NCI-H526 treated with DMSO at 0.1 percent for 48 hours (cell line): Measurements from ENCODE around the gene SLC43A2.

Experiments used
- DNase-seq: peaks from one replicate; lab custom pipeline; 2025; lab: John Stamatoyannopoulos, UW

The SLC43A2 gene

DNA sequence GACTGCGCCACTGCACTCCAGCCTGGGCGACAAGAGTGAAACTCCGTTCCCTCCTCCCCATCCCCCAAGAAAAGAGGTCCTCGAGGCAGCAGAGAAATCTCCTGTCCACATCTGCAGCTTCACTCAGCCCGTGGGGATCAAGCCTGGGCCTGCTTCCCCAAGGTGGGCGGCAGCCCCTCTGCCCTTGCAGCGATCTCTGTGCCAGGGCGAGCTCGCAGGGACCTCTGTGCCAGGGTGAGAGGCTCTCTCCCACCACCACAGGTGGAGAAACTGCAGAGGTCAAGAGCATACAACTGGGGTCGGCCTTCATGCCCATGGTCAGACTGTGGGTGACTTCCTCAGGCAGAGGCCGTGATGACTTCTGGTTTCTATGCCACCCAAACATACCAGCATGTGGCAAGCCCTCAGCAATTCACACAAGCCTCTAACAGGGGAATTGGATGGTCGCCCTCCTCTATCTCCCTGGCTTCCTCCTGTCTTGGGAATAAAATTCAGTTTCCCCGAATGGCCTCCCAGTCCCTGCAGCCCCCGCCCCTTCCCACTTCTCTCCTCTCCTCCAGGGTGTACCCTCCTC is 5.5 kb downstream of the SLC43A2 start:
- DNase-seq: no peak

DNA sequence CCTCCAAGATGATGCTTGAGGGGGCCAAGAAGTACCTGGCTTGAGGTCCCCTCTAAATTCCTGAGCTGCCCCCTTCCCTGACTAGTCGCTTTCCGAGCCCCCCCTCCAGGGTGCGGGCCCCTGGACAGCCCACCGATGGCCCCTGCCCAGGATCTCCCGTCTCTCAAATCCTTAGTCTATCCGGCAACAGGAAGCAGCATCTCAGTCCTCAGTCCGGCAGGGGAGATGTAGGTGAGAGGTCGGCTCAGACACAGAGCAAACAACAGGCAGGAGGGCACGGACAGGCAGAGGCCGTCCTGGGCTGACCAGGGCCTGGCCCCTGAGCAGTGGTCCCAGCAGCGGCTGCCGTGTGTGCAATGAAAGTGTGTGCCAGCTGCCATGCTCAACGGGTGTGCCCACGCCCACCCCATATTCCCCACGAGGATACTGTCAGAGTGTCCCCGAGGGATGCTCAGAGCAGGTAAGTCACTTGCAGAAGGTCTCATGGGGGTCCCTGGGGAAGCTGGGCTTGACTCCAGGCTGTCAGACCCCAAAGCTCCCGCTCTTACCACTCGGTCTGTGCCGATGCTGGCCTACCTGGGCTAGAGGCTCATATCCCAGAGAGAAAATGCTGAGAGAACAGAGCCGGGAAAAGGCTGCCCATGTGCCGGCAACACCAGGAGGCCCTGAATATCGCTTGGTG is 7.2 kb downstream of the SLC43A2 start:
- DNase-seq: no peak

DNA sequence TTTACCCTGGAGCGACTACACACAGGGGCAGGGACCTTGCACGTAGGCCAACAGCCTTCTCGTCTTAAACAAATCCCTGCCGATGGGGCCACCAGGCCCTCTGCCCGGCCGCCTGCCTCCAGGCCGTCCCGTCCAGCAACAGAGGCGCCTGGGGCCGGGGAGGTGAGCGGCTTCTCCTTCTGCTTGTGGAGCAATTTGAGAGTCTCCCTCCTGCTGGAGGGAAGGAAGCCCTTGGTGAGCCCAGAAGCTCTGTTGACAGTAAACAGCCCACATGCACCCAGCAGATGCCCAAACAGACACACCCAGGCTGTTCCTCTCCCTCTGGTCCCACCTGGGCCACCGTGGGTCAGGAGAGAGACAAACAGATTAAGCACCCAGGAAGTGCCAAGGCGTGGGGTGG is 8.1 kb downstream of the SLC43A2 start:
- DNase-seq: no peak

DNA sequence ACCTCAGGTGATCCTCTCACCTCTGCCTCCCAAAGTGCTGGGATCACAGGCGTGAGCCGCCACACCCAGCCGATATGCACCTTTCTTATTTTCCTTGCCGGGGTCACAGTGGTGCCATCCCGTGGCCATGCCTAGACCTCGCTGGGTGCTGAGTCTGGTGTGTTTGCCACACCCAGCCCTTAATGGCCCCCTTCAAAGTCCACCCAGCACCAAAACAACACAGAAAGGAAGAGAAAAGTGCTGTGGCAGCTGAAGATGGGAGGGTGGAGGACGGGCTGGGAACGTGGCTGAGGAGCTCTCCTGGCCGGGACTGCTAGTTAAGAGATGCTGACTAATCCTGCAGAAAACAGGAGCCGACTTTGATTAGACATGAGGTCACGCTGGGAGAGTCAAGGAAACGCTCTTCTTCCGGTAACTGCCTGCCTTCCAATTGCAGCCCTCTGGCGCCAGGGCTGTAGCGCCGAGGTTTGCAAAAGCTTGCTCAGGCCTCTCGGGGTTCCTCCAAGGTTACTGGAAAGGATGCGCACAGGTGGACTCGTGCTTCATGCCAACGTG is 10.9 kb downstream of the SLC43A2 start:
- DNase-seq: no peak

DNA sequence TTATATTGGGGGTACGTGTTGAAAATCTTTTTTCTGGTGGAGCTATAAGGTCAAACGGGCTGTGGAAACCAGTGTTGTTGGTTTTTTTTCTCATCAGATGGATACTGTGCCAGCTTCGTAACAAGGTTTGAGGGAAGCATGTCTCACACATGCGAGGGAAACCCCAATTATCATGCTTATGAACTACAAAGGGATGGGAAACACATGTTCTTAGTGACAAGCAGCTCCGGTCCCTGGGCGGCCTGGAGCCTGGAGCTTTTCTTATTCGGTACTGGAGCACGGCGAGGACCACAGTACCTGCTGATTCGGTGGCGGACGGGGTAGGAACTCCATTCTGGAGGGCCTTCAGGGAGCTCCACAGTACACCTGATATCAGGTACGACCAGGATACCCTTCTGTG is 12.5 kb downstream of the SLC43A2 start:
- DNase-seq: no peak

DNA sequence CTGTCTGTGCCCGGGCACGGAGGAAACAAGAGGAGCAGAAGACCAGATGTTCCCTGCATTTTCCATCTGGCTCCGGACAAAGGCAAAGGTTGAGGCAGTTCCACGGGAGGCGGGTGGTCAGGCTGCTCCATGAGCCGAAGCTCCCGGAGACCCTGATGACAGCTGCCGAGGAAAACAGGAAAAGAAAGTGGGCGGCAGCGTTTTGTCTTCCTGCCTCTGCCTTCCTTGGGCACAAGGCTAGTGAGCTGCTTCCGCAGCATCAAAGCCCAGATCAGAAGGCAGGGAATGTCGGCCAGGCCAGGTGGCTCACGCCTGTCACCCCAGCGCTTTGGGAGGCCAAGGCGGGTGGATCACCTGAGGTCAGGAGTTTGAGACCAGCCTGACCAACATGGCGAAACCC is 16.2 kb downstream of the SLC43A2 start:
- no peak for DNase-seq

DNA sequence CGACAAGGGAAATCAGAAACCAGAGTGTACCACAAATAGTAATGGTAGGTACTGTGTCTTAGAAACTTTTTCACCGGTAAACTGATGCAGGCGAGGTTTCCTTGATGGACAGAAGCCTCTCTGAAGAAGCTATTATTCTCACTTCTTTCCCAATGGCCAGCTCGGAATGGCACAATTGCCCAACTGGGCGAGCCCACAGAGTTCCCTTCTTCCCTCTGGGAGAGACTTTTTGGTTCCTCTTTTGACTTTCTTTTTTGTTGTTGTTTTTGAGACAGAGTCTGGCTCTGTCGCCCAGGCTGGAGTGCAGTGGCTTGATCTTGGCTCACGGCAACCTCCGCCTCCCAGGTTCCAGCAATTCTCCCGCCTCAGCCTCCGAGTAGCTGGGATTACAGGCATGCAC is 16.9 kb downstream of the SLC43A2 start:
- no peak for DNase-seq

DNA sequence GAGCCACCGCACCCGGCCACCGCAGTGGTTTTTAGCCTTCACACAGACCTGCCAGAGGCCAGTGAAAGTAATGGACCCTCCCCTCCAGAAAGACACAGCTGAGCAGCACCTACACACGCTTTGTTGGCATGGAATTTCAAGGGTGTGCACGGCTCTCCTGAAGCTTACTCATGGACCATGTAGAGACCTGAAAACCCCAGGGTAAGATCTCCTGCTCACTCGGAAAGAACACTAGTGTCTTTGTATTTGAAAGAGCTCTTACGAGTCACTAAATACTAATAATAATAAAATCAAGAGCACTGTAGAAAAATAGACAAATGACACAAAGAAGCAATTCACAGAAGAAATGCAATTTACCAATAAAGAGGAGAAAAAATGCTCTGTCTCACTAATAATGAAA is 20.0 kb downstream of the SLC43A2 start:
- DNase-seq: no peak

DNA sequence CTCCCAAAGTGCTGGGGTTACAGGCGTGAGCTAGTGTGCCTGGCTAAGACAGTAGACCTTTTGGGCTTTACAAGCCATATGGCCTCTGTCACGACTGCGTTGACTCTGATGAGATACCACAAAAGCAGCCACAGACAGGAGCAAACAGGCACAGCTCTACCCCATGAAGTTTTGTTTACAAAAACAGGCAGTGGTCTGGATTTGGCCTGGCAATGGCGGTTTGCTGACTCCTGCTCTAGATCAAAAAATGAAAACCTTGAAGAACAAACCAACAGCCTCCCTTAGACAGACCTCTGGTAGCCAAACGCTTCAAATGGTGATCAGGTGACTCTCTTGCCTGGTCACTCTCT is 20.7 kb downstream of the SLC43A2 start:
- no peak for DNase-seq

DNA sequence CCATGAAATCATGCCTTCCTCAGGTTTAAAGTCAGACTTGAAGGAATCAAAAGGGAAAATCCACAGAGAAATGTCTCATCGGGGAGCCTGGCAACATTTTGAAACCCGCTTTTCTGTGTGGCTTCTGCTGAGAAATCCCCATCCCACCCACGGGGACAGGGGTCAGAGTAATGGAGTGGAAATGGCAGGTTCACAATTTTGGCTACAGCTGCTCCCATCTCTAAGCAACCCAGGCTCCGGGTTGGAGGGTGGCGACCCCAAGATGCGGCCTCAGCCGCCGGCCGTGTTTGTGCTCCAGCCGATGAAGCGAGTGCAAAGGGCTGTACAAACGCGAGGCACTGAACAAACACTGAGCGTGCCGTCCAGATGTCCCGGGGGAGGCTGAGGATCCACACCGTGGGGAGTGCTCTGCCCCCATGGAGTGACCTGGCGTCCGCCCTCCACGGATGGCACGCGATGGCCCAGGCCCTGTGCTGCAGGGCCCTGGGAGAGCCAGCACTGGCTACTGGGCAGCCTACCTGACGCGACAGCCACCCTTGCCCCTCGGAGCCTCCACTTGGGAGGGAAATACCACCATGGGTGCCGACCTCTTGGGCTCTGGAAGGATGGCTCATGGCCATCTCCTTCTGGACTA is 22.2 kb downstream of the SLC43A2 start:
- DNase-seq: no peak

DNA sequence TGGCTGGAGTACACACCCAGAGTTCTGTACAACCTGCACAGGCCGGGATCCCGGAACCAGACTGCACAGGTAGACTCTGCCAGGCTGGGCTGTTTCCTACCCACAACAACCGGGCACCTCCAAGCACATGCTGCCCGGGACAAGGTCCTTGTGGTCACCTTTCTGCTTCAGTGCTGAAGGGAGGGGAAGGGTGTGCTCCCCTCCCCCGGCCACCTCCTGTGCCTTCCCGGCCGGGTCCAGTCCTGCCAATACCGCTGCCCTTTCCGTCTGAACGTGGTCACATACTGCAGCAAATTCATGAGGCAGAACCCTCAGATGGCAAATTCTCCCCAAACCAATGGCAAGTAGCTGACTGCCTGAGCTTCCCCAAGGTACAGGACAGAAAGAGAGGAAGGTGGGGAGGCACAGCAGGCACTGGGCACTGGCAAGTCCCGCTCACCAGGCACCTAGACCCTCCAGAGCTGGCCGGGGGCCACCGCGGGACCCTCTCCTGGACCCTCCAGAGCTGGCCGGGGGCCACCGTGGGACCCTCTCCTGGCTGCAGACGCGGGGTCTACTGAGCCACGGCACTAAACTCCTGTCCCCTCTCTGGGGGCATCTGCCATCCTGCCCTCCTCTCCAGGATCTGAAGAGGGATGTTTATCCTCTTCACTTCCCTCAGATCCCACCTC is 22.8 kb downstream of the SLC43A2 start:
- DNase-seq: no peak

DNA sequence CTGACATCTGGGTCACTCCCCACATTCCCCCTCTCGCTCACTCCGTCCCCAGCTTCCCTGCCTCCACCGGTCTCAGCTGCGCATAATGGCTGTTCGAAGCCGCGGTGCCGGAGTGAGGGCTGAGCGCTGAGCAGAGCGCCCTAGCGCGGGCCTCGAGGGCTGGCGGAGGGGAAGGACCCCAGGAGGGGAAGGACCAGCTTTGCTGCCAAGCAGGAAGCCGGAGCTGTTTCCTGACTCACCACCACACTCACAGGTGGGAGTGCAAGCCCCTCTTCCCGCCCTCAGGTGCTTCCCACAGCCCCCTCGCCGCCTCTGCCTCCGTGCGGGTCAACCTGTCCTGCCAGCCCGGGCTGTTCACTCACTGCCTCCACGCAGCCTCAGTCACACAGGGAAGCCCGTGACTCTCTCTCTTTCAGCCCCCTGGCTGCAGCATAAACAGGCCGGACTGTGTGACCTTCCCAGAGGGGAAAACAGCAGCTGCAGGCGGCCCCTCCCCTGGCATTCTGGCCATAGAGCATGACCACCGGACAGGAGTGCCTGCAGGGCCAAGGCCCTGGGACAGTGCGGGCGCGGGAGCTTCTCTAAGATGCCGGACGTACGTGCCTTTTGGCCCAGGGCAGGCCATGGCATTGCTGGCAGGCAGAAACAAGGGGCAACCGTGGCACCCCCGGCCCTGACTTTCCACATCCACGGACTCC is 23.7 kb downstream of the SLC43A2 start:
- DNase-seq: no peak

DNA sequence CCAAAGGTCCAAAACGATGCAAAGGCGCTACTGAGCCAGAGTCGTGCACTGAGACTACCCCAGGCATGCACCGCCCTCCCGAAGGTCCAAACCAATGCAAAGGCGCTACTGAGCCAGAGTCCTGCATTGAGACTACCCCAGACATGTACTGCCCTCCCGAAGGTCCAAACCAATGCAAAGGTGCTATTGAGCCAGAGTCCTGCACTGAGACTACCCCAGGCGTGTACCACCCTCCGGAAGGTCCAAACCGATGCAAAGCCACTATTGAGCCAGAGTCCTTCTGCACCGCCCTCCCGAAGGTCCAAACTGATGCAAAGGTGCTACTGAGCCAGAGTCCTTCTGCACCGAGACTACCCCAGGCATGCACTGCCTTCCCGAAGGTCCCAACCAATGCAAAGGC is 27.1 kb downstream of the SLC43A2 start:
- DNase-seq: no peak

DNA sequence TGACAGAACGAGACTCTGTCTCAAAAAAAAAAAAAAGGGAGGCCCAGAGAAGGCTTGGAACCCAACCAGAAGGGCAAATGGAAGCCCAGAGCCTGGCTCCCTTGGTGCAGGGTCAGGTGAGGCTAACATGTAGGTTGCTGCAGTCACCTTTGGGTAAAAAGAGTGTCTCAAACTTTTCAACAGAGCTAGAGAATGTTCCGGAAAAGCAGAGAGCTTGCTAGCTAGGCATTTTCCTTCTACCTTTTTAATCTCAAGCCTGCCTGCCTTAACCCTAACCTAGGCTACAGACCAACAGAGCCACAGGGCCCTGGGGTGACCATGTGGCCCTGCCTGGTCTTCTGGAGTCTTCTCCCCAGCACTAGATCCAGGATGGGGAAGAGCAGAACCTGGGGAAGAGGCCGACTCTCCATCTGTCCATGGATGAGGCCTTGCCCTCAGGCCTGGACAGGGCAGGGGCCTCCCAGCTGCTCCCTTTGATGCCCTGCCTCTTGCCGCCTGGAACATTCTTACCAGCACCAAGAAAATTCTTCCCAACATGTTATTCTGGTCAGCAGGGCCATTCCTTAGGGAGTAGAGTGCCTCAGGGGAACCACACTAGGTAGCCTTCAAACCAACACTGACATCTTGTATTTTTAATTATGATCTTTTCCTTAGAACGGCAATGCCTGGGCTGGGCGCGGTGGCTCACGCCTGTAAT is 30.1 kb downstream of the SLC43A2 start:
- no peak for DNase-seq

DNA sequence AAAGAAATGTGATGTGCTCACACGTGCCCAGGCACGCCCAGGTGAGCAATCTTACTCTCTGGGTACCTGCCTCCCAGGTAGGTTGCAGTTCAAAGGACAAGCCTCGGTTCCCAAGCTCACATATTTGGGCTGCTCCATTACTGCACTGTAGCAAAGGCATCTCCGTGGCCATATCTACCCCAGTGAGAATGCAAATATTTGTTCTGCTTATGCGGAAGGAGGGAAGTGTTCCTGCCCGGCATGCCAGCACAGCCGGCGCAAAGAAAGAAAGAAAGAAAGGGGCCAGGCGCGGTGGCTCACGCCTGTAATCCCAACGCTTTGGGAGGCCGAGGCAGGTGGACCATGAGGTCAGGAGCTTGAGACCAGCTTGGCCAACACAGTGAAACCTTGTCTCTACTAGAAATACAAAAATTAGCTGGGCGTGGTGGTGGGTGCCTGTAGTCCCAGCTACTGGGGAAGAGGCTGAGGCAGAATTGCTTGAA is 30.7 kb downstream of the SLC43A2 start:
- DNase-seq: no peak

DNA sequence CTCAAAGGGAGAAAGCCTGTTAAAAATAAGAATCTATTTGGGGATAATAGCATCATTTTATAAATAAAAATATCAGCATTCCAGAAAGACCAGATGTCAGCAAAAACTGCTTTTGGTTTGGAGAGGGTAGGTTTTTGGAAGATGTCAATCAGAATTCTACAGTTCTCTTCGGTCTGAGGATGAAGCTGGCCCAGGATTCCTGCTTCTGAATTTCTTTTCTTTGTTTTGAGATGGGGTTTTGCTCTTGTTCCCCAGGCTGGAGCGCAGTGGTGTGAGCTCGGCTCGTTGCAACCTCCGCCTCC is 35.1 kb downstream of the SLC43A2 start:
- DNase-seq: no peak

DNA sequence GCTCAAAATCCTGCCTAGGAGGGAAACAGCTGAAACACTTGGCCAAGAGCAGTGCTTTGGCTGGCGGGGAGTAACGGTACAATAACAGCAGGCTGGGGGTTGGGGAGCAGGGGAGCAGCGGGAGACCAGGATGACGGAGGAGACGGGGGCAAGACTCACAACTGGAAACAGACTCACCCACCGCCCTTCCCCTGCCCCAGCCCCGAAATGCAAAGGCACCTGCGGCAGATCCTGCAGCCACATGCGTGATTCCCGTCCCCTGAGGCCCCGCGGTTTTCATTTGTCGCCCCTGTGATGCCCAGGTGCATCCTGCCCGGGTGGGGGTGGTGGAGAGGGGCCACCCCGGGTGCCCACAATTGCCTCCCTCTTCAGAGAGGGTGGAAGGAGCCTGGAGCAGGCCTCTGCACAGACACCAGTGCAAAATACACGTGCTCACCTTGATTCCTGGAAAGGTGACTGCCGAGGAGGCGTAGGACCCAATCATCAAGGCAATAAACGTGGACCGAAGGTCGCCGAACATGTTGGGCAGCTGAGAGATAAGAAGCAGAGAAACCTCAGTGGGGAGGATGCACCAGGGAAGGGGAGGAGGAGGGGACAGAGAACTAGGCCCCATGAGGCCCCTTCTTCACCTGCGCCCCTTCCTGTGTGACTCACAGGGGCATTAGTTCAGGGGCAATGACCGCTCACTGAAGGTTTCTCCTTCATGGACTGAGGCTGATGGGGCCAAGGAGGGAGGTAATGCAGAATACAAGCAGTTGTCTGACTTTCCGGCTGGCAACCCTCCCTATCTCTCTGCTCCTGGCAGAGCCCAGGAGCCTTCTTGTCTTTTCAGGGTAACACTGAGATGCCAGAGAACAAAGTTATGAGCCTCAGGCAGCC is 35.6 kb downstream of the SLC43A2 start:
- DNase-seq: no peak

DNA sequence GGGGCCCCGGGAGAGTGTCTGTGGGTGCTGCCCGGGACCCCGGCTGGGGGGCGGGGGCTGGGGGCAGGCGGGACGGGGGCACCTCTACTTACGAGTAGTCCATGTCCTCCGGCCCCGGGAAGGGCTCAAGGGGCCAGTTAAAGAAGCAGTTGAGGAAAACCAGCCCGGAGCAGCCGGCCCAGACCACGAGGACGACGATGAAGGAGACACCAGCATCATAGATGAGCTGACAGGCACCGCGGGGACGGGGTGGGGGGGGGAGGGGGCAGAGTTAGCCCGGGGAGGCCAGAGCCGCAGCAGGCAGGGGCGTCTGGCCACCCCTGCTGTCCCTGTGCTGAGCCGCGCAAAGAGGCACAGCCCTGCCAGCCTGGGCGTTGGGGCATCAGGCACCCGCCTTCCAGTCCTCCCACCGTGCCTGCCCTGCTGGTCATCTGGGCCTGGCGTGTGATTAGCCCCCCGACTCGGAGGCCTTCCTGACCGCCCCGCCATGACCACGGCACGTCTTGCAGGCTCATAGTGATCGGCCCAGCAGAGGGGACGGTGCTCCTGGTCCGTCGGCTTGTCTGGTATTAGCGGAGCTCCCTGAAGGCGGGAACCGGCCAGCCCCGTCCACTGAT is 37.1 kb downstream of the SLC43A2 start:
- no peak for DNase-seq

DNA sequence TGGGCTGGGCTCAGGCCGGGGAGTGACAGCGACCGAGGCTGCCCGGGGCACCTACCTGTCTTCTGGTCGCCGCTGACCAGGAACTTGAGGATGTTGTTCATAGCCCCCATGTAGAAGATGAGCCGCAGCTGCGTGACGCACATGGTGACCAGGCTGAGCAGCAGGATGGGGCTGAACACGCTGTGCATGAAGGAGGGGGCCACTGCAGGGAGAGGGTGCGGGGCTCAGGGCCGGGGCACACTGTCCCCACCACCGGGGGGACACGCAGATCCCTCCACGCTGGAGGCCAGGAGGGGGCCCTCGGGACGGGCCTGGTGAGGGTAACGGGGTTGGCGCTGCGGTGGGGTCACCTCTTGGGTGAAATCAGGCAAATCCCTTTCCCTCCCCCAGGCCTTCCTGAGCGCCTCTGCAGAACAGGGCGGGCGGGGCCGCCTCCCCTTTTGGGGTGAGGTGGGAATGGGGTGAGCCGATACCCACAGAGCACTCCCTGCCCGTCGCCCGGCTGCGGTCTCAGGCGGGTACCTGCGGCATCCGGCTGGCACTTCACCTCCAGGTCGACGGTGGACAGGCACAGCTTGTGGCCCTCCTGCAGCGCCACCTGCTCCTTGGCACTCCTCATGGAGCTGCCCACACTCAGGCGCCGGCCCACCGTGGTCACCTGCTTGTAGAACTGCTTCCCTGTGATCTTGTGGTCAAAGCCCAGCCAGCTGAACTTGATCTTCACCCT is 37.7 kb downstream of the SLC43A2 start:
- DNase-seq: no peak
